HG02610 (cell line): ENCODE results near the gene ZNF865.

ENCODE experiments used
- ATAC-seq: cut with Tn5 transposase; IDR thresholded peaks from one replicate; pipeline ENCODE4 v1.9.1; 2021; ENCODE audit warnings: mild to moderate bottlenecking, moderate library complexity; ENCODE audit not compliant: unreplicated experiment

ZNF865 gene

GRCh38 chr19:55586976-55587668, 18.3 kb upstream of the ZNF865 start:
- peak; percentile 81 for ATAC-seq

GRCh38 chr19:55588738-55589137, 16.7 kb upstream of the ZNF865 start:
- no peak for ATAC-seq

- ATAC-seq: no peak
Measured at GRCh38 chr19:55590109-55590508, 15.3 kb upstream of the ZNF865 start.

GRCh38 chr19:55590617-55591016, 14.8 kb upstream of the ZNF865 start:
- ATAC-seq: no peak

GRCh38 chr19:55591555-55591954, 13.9 kb upstream of the ZNF865 start:
- ATAC-seq: no peak

- ATAC-seq: no peak
Measured at GRCh38 chr19:55592391-55593090, 12.9 kb upstream of the ZNF865 start.

- ATAC-seq: no peak
Measured at GRCh38 chr19:55593096-55593772, 12.2 kb upstream of the ZNF865 start.

- ATAC-seq: no peak
Measured at GRCh38 chr19:55594996-55595545, 10.4 kb upstream of the ZNF865 start.

- ATAC-seq: no peak
Measured at GRCh38 chr19:55596304-55596703, 9.1 kb upstream of the ZNF865 start.

GRCh38 chr19:55597501-55597921, 7.9 kb upstream of the ZNF865 start:
- no peak for ATAC-seq

GRCh38 chr19:55598034-55598433, 7.4 kb upstream of the ZNF865 start:
- ATAC-seq: no peak

GRCh38 chr19:55598719-55599467, 6.6 kb upstream of the ZNF865 start:
- ATAC-seq: peak; percentile 53

GRCh38 chr19:55599468-55599841, 6.0 kb upstream of the ZNF865 start, which contains the start of gene FIZ1:
FIZ1 (minus strand) TSS chr19:55599517; CDS start chr19:55597865, 1,652 bp downstream.
- ATAC-seq: peak; percentile 57

- peak; percentile 38 for ATAC-seq
Measured at GRCh38 chr19:55599842-55600661, 5.4 kb upstream of the ZNF865 start, which contains the start of gene ZNF524. ZNF524 (plus strand) TSS chr19:55600288; CDS start chr19:55602113, 1,825 bp downstream.

GRCh38 chr19:55600662-55601028, 4.8 kb upstream of the ZNF865 start:
- no peak for ATAC-seq

GRCh38 chr19:55601084-55601483, 4.4 kb upstream of the ZNF865 start:
- ATAC-seq: no peak

- no peak for ATAC-seq
Measured at GRCh38 chr19:55602104-55603001, 3.1 kb upstream of the ZNF865 start.

- ATAC-seq: no peak
Measured at GRCh38 chr19:55603115-55603514, 2.3 kb upstream of the ZNF865 start.
